Dedifferentiated amniotic fluid mesenchymal stem cell (primary cell): ENCODE results near the gene SHISAL1.
A peak's percentile ranks its signal among the peaks of the same experiment; 100 is the strongest.
"Not testable (repeated sequence)": the region's sequence is repeated elsewhere in the genome, so short reads cannot be mapped to it uniquely, and the experiment has no call there.

Experiments used
- DNase-seq: peaks from one replicate; pipeline ENCODE4 v3.0.0-alpha.2; 2016; ENCODE audit errors: extremely low spot score

The SHISAL1 gene

GRCh38 chr22:44234372-44234771, 78.4 kb downstream of the SHISAL1 start:
- DNase-seq, result not testable (repeated sequence)

GRCh38 chr22:44231233-44231632, 81.5 kb downstream of the SHISAL1 start:
- DNase-seq, result no peak

GRCh38 chr22:44229809-44230208, 82.9 kb downstream of the SHISAL1 start:
- DNase-seq, result no peak

DNA sequence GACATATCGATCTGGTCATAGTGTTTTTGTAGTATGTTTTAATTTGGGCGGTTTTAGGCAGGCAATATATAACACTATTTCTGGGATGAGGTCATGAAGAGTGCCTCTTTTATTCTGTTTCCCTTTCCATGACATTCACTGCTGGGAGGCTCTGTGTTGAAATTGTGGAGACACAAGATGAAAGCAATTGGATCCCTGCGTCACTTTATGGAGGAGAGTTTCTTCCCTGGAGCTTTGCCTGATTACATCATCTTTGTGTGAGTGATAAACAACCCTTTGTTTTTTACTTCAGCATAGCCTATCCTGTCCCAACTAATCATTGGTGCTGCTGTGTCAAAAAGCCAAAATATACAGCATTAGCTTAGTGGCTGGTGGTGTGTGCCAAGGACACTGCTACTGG, 83.4 kb downstream of the SHISAL1 start:
- no peak for DNase-seq

DNA sequence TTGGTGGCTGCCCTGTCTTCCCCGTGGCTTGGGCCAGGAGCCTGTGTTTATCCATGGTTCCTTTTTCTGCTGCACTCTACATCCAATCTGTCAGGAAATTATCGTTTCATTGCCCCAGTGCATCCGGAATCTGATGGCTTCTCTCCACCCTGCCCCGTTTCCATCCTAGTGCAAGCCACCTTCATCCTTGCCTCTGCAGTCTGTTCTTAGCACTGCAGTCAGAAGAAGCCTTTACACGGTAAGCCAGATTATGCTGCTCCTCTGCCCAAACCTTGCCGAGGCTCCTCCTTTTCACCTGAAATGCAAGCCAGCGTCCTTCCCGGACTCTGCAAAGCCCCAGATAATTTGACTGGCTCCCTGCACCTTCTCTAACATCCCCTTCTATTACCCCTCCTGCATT, 86.9 kb downstream of the SHISAL1 start:
- no peak for DNase-seq

- DNase-seq, result no peak
These were observed 87.6 kb downstream of the SHISAL1 start for GRCh38 chr22:44225091-44225689.

- no peak for DNase-seq
These were observed 88.6 kb downstream of the SHISAL1 start for GRCh38 chr22:44224166-44224565.

- DNase-seq, result no peak
These were observed 90.9 kb downstream of the SHISAL1 start for GRCh38 chr22:44221710-44222475.

DNA sequence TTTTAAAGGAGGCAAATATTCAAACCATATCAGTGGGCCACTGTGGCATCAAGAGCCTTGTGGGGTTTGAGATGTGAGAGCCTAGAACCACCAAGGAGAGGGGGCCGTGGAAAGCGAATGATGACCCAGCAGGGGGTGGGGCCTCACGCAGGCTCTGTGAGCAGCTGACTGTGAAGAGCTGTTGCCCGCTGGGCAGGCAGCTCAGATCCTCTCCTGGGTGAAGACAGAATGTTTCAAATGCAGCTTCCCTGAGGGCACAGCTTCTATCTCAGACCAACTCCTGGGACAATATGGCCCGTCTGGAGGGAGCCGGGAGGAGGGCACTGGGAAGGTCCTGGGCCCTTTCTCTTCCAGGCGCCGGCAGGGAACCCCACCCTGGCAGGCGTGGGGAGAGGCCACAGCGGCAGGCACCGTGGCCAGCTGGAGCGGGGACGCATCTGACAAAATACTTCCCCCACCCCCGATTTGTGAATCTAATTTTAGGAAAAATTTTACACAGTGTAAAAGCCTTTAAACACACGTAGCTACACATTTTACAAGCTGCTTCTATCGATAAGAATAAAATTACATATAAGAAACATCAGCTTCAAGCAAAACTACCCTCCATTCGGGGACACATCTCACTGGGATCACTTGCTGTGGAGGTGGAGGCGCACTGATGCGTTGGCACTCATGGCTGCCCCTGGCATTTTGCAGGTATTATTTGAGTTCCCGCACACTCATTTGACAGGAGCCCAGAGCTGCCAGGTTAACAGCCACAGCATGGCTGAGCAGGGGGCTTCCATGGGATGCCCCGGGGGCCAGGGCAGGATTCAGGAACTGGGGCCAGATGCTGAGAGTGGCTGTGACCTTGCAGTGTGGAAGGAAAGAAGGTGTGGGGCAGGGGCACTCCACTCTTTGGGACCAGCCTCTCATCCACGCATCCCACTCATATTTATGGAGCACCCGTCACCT, 91.7 kb downstream of the SHISAL1 start:
- DNase-seq, result no peak

- no peak for DNase-seq
These were observed 93.5 kb downstream of the SHISAL1 start for GRCh38 chr22:44219101-44219870.

GRCh38 chr22:44218071-44218470, 94.7 kb downstream of the SHISAL1 start:
- DNase-seq, result no peak

GRCh38 chr22:44217346-44217745, 95.4 kb downstream of the SHISAL1 start:
- DNase-seq, result no peak

GRCh38 chr22:44215287-44215686, 97.5 kb downstream of the SHISAL1 start:
- DNase-seq, result no peak

- DNase-seq, result no peak
These were observed 98.0 kb downstream of the SHISAL1 start for GRCh38 chr22:44214764-44215163.

GRCh38 chr22:44214187-44214586, 98.6 kb downstream of the SHISAL1 start:
- DNase-seq, result no peak

GRCh38 chr22:44213489-44214043, 99.2 kb downstream of the SHISAL1 start:
- no peak for DNase-seq

DNA sequence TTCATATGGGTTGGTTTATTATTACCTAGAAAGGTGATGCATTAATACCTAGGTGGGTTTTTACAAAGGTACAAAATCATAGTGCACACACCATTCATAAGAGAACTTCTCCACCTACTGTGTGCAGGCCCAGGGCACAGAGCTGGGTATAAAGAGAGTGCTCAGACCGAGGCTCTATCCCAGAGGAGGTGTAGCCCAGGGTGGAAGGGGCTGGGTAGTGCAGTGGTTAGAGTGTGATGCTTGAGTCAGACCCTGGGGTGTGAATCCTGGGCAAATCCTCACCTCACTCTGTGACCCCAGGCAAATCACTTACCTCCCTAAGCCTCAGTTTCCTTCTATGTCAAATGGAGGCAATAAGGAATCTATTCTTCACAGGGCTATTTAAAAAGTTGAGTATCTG, 99.8 kb downstream of the SHISAL1 start:
- DNase-seq, result no peak

GRCh38 chr22:44211946-44212930, 100.5 kb downstream of the SHISAL1 start:
- peak; percentile 36 for DNase-seq

DNA sequence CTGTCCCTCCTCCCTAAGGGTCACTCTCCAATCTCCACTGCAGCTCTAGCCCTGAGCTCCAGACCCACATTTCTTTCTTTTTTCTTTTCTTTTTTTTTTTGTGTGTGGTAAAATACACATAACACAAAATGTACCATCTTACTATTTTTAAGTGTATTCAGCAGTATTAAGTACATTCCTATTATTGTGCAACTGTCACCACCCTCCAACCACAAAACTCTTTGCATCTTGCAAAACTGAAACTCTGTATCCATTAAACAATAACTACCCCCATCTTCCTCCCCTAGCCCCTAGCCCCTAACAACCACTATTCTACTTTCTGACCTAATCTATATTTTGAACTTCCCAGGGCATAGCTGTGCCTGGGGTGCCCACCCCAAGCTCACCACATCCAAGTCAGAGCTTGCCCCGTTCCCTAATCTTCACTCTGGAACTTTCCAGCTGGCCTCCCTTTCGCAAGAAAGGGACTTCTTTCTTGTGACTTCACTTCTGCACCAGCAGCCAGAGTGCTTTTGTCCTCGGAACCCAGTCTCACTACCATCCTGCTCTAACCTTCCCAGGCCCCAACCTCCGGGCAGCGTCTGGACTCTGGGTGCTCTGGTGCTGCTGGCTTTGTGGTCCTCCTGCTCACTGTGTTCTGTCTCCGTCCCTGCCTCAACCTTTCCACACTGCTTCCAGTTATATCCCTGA, 101.3 kb downstream of the SHISAL1 start:
- DNase-seq, result no peak
